SJCRH30 (cell line): ENCODE measurements around the gene BLOC1S6. TPM values are rescaled to one million over a fixed set of nuclear protein-coding genes. Genes with fewer than 3 reads are reported as not detected.
"Not testable (repeated sequence)": the region's sequence is repeated elsewhere in the genome, so short reads cannot be mapped to it uniquely, and the experiment has no call there.

Source experiments
- DNase-seq, 2 experiments: peaks; one replicate each; pipeline ENCODE4 v3.0.0-alpha.2; 2015 to 2020
- H3K27ac ChIP-seq: fragments of 250-450 bp; sonication (Bioruptor Pico); 2 replicates; pipeline ENCODE4 v1.5.1; 2020; ENCODE audit warnings: mild to moderate bottlenecking, moderate library complexity
- H3K27me3 ChIP-seq: fragments of 250-450 bp; sonication (Bioruptor Pico); 2 replicates; pipeline ENCODE4 v1.5.1; 2020; ENCODE audit warnings: mild to moderate bottlenecking, moderate library complexity
- H3K36me3 ChIP-seq: fragments of 250-450 bp; sonication (Bioruptor Pico); 2 replicates; pipeline ENCODE4 v1.5.1; 2020; ENCODE audit warnings: mild to moderate bottlenecking, moderate library complexity
- H3K4me1 ChIP-seq: fragments of 250-450 bp; sonication (Bioruptor Pico); 2 replicates; pipeline ENCODE4 v1.5.1; 2020; ENCODE audit warnings: mild to moderate bottlenecking, moderate library complexity
- H3K4me3 ChIP-seq: fragments of 250-450 bp; sonication (Bioruptor Pico); 2 replicates; pipeline ENCODE4 v1.5.1; 2020; ENCODE audit warnings: mild to moderate bottlenecking, moderate library complexity
- H3K9me3 ChIP-seq: fragments of 250-450 bp; sonication (Bioruptor Pico); replicated peaks from 2 replicates; pipeline ENCODE4 v1.5.1; 2020; ENCODE audit warnings: mild to moderate bottlenecking, moderate library complexity
- total RNA-seq: library from RNA; depleted of rRNA; stranded (reverse); fragments of >200 nt; shearing (Covaris generic); gene quantifications from 2 replicates; pipeline ENCODE4 v1.2.3, GENCODE V29; 2014

Gene BLOC1S6
- total RNA-seq, 1 experiment from 2014 or later, result 70.2 TPM

- Histone ChIP-seq H3K36me3 (no peaks in the 10 kb centered on the region), H3K27me3 (peaks cover 4% of the 10 kb centered on the region; the same call in 1 of the 2 replicates), H3K4me3 (no peak overlapping the region), H3K4me1 (peaks cover 5% of the 10 kb centered on the region; the same call in 1 of the 2 replicates), H3K9me3 (no peaks in the 10 kb centered on the region), H3K27ac (no peak overlapping the region)
- DNase-seq, result no peak
Observed at GRCh38 chr15:45641999-45642932, 55.1 kb downstream of the BLOC1S6 start.

GRCh38 chr15:45644437-45644836, 57.3 kb downstream of the BLOC1S6 start:
- no peak overlapping the region for H3K27ac ChIP-seq
- no peaks in the 10 kb centered on the region for H3K9me3 ChIP-seq
- DNase-seq, result no peak
- no peaks in the 10 kb centered on the region for H3K4me1 ChIP-seq
- H3K27me3 ChIP-seq, result peaks cover 4% of the 10 kb centered on the region; the same call in 1 of the 2 replicates
- H3K4me3 ChIP-seq, result no peak overlapping the region
- no peaks in the 10 kb centered on the region for H3K36me3 ChIP-seq

GRCh38 chr15:45645026-45645980, 58.1 kb downstream of the BLOC1S6 start:
- H3K27me3 ChIP-seq, result peaks cover 4% of the 10 kb centered on the region; the same call in 1 of the 2 replicates
- DNase-seq, result no peak
- no peak overlapping the region for H3K4me3 ChIP-seq
- no peaks in the 10 kb centered on the region for H3K4me1 ChIP-seq
- no peak overlapping the region for H3K27ac ChIP-seq
- no peaks in the 10 kb centered on the region for H3K9me3 ChIP-seq
- no peaks in the 10 kb centered on the region for H3K36me3 ChIP-seq

- H3K27me3 ChIP-seq, result peaks cover 4% of the 10 kb centered on the region; the same call in 1 of the 2 replicates
- no peaks in the 10 kb centered on the region for H3K9me3 ChIP-seq
- H3K36me3 ChIP-seq, result no peaks in the 10 kb centered on the region
- H3K27ac ChIP-seq, result no peak overlapping the region
- H3K4me1 ChIP-seq, result no peaks in the 10 kb centered on the region
- no peak for DNase-seq
- H3K4me3 ChIP-seq, result no peak overlapping the region
Observed at GRCh38 chr15:45646220-45646619, 59.0 kb downstream of the BLOC1S6 start.

GRCh38 chr15:45647828-45648227, 60.6 kb downstream of the BLOC1S6 start:
- Histone ChIP-seq H3K27me3 (no peaks in the 10 kb centered on the region; the same call in 1 of the 2 replicates), H3K27ac (no peak overlapping the region), H3K9me3 (no peaks in the 10 kb centered on the region), H3K4me1 (no peaks in the 10 kb centered on the region), H3K4me3 (no peak overlapping the region), H3K36me3 (no peaks in the 10 kb centered on the region)
- no peak for DNase-seq

GRCh38 chr15:45648521-45649200, 61.5 kb downstream of the BLOC1S6 start:
- no peak for DNase-seq
- no peak overlapping the region for H3K4me3 ChIP-seq
- H3K4me1 ChIP-seq, result no peaks in the 10 kb centered on the region
- H3K36me3 ChIP-seq, result no peaks in the 10 kb centered on the region
- H3K27ac ChIP-seq, result no peak overlapping the region
- no peaks in the 10 kb centered on the region for H3K9me3 ChIP-seq
- H3K27me3 ChIP-seq, result no peaks in the 10 kb centered on the region; the same call in 1 of the 2 replicates

GRCh38 chr15:45650007-45650406, 62.8 kb downstream of the BLOC1S6 start:
- not testable (repeated sequence) for H3K9me3 ChIP-seq, H3K36me3 ChIP-seq, H3K27ac ChIP-seq, DNase-seq, H3K27me3 ChIP-seq, H3K4me3 ChIP-seq, H3K4me1 ChIP-seq

GRCh38 chr15:45650889-45651525, 63.8 kb downstream of the BLOC1S6 start:
- Histone ChIP-seq H3K27me3 (0 out of 2 replicates have a peak, but pooled peaks cover 4% of the 10 kb centered on the region), H3K4me3 (no peak overlapping the region), H3K9me3 (no peaks in the 10 kb centered on the region), H3K4me1 (no peaks in the 10 kb centered on the region), H3K27ac (no peak overlapping the region), H3K36me3 (no peaks in the 10 kb centered on the region)
- DNase-seq, result no peak

- Histone ChIP-seq H3K4me3 (no peak overlapping the region), H3K4me1 (no peaks in the 10 kb centered on the region), H3K27me3 (peaks cover 18% of the 10 kb centered on the region; the same call in 1 of the 2 replicates), H3K9me3 (no peaks in the 10 kb centered on the region), H3K36me3 (no peaks in the 10 kb centered on the region), H3K27ac (no peak overlapping the region)
- no peak for DNase-seq
Observed at GRCh38 chr15:45653702-45654424, 66.7 kb downstream of the BLOC1S6 start.

GRCh38 chr15:45654749-45655148, 67.6 kb downstream of the BLOC1S6 start:
- Histone ChIP-seq H3K36me3 (no peaks in the 10 kb centered on the region), H3K4me3 (no peak overlapping the region), H3K4me1 (no peaks in the 10 kb centered on the region), H3K27ac (no peak overlapping the region), H3K27me3 (peaks cover 18% of the 10 kb centered on the region; the same call in 1 of the 2 replicates), H3K9me3 (no peaks in the 10 kb centered on the region)
- DNase-seq, result no peak

- H3K4me1 ChIP-seq, result no peaks in the 10 kb centered on the region
- no peak overlapping the region for H3K4me3 ChIP-seq
- H3K27me3 ChIP-seq, result peaks cover 18% of the 10 kb centered on the region; the same call in 1 of the 2 replicates
- DNase-seq, result no peak
- H3K27ac ChIP-seq, result no peak overlapping the region
- H3K36me3 ChIP-seq, result no peaks in the 10 kb centered on the region
- no peaks in the 10 kb centered on the region for H3K9me3 ChIP-seq
Observed at GRCh38 chr15:45657254-45657653, 70.1 kb downstream of the BLOC1S6 start.

- Histone ChIP-seq H3K9me3 (no peaks in the 10 kb centered on the region), H3K27ac (no peak overlapping the region), H3K36me3 (no peaks in the 10 kb centered on the region), H3K4me1 (no peaks in the 10 kb centered on the region), H3K27me3 (peaks cover 18% of the 10 kb centered on the region; the same call in 1 of the 2 replicates), H3K4me3 (no peak overlapping the region)
- DNase-seq, result no peak
Observed at GRCh38 chr15:45657764-45658545, 70.8 kb downstream of the BLOC1S6 start.
